OCI-LY3 (cell line): ENCODE data around the gene CTPS2.

Experiments used
- H2AFZ ChIP-seq: fragments of 200-600, 300-600 bp; shearing (Covaris generic); 2 replicates; pipeline ENCODE4 v1.6.0; 2014; ENCODE audit warnings: antibody characterized with exemption, low read depth, low read length
- H3K27ac ChIP-seq: fragments of 200-600, 300-600 bp; sonication (generic); 2 replicates; pipeline ENCODE4 v1.5.1; 2014; ENCODE audit warnings: mild to moderate bottlenecking, low read length, moderate library complexity, mixed read lengths
- H3K27me3 ChIP-seq: fragments of 200-600, 300-600 bp; sonication (generic); 2 replicates; pipeline ENCODE4 v1.6.1; 2014; ENCODE audit warnings: low read depth, low read length, mixed read lengths
- H3K36me3 ChIP-seq: fragments of 200-600, 300-600 bp; sonication (generic); replicated peaks from 2 replicates; pipeline ENCODE3; 2014; ENCODE audit warnings: low read depth, low read length, mixed read lengths
- H3K4me1 ChIP-seq: fragments of 300-600, 200-600 bp; sonication (generic); 2 replicates; pipeline ENCODE4 v1.6.1; 2014; ENCODE audit warnings: low read length, mixed read lengths
- H3K4me2 ChIP-seq: fragments of 200-600, 300-600 bp; sonication (generic); 2 replicates; pipeline ENCODE4 v1.6.1; 2014; ENCODE audit warnings: low read length, mixed read lengths
- H3K4me3 ChIP-seq: fragments of 300-600, 200-600 bp; sonication (generic); 2 replicates; pipeline ENCODE4 v1.5.1; 2014; ENCODE audit warnings: antibody characterized with exemption, mild to moderate bottlenecking, low read length, moderate library complexity
- H3K79me2 ChIP-seq: fragments of 300-600, 200-600 bp; shearing (Covaris generic); 2 replicates; pipeline ENCODE4 v1.6.1; 2014; ENCODE audit warnings: mild to moderate bottlenecking, low read length, mixed read lengths
- H3K9ac ChIP-seq: fragments of 300-600, 200-600 bp; shearing (Covaris generic); 2 replicates; pipeline ENCODE4 v1.6.0; 2014; ENCODE audit warnings: mild to moderate bottlenecking, low read length, moderate library complexity
- H3K9me3 ChIP-seq: fragments of 200-600, 300-600 bp; shearing (Covaris generic); 2 replicates; pipeline ENCODE4 v1.6.1; 2014; ENCODE audit warnings: low read length, mixed read lengths; ENCODE audit not compliant: insufficient read depth
- H4K20me1 ChIP-seq: fragments of 200-600, 300-600 bp; sonication (generic); 2 replicates; pipeline ENCODE4 v1.6.1; 2016; ENCODE audit warnings: low read length, mixed read lengths; ENCODE audit not compliant: insufficient read depth
- EZH2phosphoT487 ChIP-seq: fragments of 200-600 bp; shearing (Covaris generic); IDR thresholded peaks from 2 replicates; pipeline ENCODE4 v1.6.1; 2018; ENCODE audit warnings: antibody characterized with exemption, mixed run types, low read depth
- TF ChIP-seq, protein P1 (sequence below): fragments of 200-600, 300-600 bp; sonication (generic); IDR thresholded peaks from 2 replicates; pipeline ENCODE4 v1.5.1; 2014; ENCODE audit warnings: antibody characterized with exemption, low read length, low read depth

CTPS2 gene

GRCh38 chrX:16651391-16652024 lies 61.0 kb downstream of the CTPS2 start:
- Histone ChIP-seq H3K79me2 (no peaks in the 10 kb centered on the region), H3K27me3 (no peaks in the 10 kb centered on the region), H3K4me1 (no peaks in the 10 kb centered on the region), H3K27ac (no peak overlapping the region), H3K4me3 (no peak overlapping the region), H3K36me3 (no peaks in the 10 kb centered on the region), H3K9ac (no peak overlapping the region), H3K4me2 (no peak overlapping the region), H4K20me1 (no peaks in the 10 kb centered on the region), H2AFZ (no peak overlapping the region), H3K9me3 (no peaks in the 10 kb centered on the region)
- TF ChIP-seq, protein P1, sequence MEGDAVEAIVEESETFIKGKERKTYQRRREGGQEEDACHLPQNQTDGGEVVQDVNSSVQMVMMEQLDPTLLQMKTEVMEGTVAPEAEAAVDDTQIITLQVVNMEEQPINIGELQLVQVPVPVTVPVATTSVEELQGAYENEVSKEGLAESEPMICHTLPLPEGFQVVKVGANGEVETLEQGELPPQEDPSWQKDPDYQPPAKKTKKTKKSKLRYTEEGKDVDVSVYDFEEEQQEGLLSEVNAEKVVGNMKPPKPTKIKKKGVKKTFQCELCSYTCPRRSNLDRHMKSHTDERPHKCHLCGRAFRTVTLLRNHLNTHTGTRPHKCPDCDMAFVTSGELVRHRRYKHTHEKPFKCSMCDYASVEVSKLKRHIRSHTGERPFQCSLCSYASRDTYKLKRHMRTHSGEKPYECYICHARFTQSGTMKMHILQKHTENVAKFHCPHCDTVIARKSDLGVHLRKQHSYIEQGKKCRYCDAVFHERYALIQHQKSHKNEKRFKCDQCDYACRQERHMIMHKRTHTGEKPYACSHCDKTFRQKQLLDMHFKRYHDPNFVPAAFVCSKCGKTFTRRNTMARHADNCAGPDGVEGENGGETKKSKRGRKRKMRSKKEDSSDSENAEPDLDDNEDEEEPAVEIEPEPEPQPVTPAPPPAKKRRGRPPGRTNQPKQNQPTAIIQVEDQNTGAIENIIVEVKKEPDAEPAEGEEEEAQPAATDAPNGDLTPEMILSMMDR: no peak
- no peak for TF ChIP-seq EZH2phosphoT487

- H3K36me3 ChIP-seq: no peaks in the 10 kb centered on the region
- H3K4me3 ChIP-seq: no peak within 1 kb of the TSS
- H2AFZ ChIP-seq: no peak within 1 kb of the TSS
- H4K20me1 ChIP-seq: no peaks in the 10 kb centered on the region
- no peak within 1 kb of the TSS for H3K4me2 ChIP-seq
- no peaks in the 10 kb centered on the region for H3K79me2 ChIP-seq
- no peak for TF ChIP-seq EZH2phosphoT487
- TF ChIP-seq, protein P1: no peak
- no peak within 1 kb of the TSS for H3K27ac ChIP-seq
- H3K4me1 ChIP-seq: no peaks in the 10 kb centered on the region
- H3K27me3 ChIP-seq: no peaks in the 10 kb centered on the region
- no peaks in the 10 kb centered on the region for H3K9me3 ChIP-seq
- no peak within 1 kb of the TSS for H3K9ac ChIP-seq
Observed at GRCh38 chrX:16649858-16650257, 62.6 kb downstream of the CTPS2 start, which contains the start of gene S100G. Gene S100G (plus strand): TSS chrX:16650158. CDS start chrX:16651007, 849 bp downstream.

- no peak overlapping the region for H3K9ac ChIP-seq
- H3K27me3 ChIP-seq: no peaks in the 10 kb centered on the region
- TF ChIP-seq, protein P1: no peak
- TF ChIP-seq EZH2phosphoT487: no peak
- H3K4me2 ChIP-seq: no peak overlapping the region
- no peaks in the 10 kb centered on the region for H3K9me3 ChIP-seq
- H4K20me1 ChIP-seq: no peaks in the 10 kb centered on the region
- no peak overlapping the region for H3K4me3 ChIP-seq
- H3K27ac ChIP-seq: no peak overlapping the region
- no peaks in the 10 kb centered on the region for H3K4me1 ChIP-seq
- H3K79me2 ChIP-seq: no peaks in the 10 kb centered on the region
- no peak overlapping the region for H2AFZ ChIP-seq
- H3K36me3 ChIP-seq: no peaks in the 10 kb centered on the region
Observed at GRCh38 chrX:16646366-16647138, 65.9 kb downstream of the CTPS2 start.

DNA sequence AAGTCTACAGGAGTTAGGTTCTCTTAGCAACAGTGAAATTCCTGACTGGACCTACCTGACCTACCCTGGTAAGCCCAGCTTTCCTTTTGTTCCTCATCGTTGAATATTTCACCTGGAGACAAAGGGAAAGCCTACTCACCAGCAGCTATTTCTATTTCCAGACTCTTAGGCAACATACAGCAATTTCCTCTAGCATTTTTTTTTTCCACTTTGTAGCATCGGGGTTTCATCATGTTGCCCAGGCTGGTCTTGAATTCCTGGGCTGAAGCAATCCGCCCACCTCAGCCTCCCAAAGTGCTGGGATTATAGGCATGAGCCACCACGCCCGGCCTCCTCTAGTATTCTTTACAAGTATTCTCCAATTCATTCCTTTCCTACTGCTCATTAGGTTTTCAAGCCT lies 69.3 kb downstream of the CTPS2 start:
- TF ChIP-seq EZH2phosphoT487: no peak
- TF ChIP-seq, protein P1: no peak
- Histone ChIP-seq H2AFZ (no peak overlapping the region), H3K4me2 (no peak overlapping the region), H3K9ac (no peak overlapping the region), H3K36me3 (no peaks in the 10 kb centered on the region), H4K20me1 (no peaks in the 10 kb centered on the region), H3K27ac (no peak overlapping the region), H3K79me2 (no peaks in the 10 kb centered on the region), H3K9me3 (no peaks in the 10 kb centered on the region), H3K27me3 (no peaks in the 10 kb centered on the region), H3K4me3 (no peak overlapping the region), H3K4me1 (no peaks in the 10 kb centered on the region)
